GM12878 (cell line): ENCODE results near the gene RASAL2. TPM values are rescaled to one million over a fixed set of nuclear protein-coding genes. Genes with fewer than 3 reads are reported as not detected.

ENCODE experiments used
- ATAC-seq: fragments of 200-7000 bp; cut with Tn5 transposase; 3 replicates; pipeline ENCODE4 v1.9.1; 2020; ENCODE audit warnings: mild to moderate bottlenecking, moderate library complexity
- Bru-seq: library from RNA; stranded (reverse); fragments of 400-500 nt; gene quantifications from one replicate; lab custom pipeline; 2021; lab: Mats Ljungman, UMichigan
- BruChase-seq, 2 experiments: library from RNA; stranded (reverse); fragments of 400-500 nt; gene quantifications; one replicate each; lab custom pipeline; 2021; lab: Mats Ljungman, UMichigan
- BruUV-seq: library from RNA; stranded (reverse); fragments of 400-500 nt; replicated peaks from 2 replicates; lab custom pipeline; 2021; lab: Mats Ljungman, UMichigan
- CTCF ChIA-PET: fragments of 300-600 bp; sonication (Branson Sonifier 250); formaldehyde crosslinking; extraction: SDS; loops from one replicate; lab custom pipeline; 2021; ENCODE audit warnings: inconsistent platforms; lab: Yijun Ruan, JAX
- POLR2A ChIA-PET: fragments of 350-600 bp; formaldehyde crosslinking; extraction: SDS; loops from one replicate; lab custom pipeline; 2021; ENCODE audit warnings: inconsistent platforms; lab: Charles Lee
- RAD21 ChIA-PET: fragments of 300-600 bp; sonication (Branson Sonifier 250); formaldehyde crosslinking; loops from one replicate; lab custom pipeline; 2023; ENCODE audit warnings: antibody characterized with exemption; ENCODE audit not compliant: unreplicated experiment; lab: Charles Lee
- SMC1A ChIA-PET: fragments of 300-600 bp; sonication (Branson Sonifier 250); formaldehyde crosslinking; loops from one replicate; lab custom pipeline; 2023; ENCODE audit not compliant: unreplicated experiment, uncharacterized antibody; lab: Charles Lee
- DNase-seq: peaks from one replicate; pipeline ENCODE4 v3.0.0-alpha.2; 2011; ENCODE audit warnings: low read depth, low spot score
- FAIRE-seq: peaks from 3 replicates; lab custom pipeline; 2011; peaks lifted over from hg19 to GRCh38; lab: Jason Lieb, UNC
- H2AFZ ChIP-seq: 2 replicates; pipeline ENCODE4 v1.6.0; 2011; ENCODE audit warnings: low read depth, low read length, control low read depth; ENCODE audit not compliant: control insufficient read depth
- H3K27ac ChIP-seq: 2 replicates; pipeline ENCODE4 v1.5.1; 2011; ENCODE audit warnings: control low read depth; ENCODE audit not compliant: control insufficient read depth, insufficient read depth
- H3K27me3 ChIP-seq, 2 experiments: replicated peaks in 1 of 2; 2 replicates each; pipeline versions ENCODE4 v1.6.0 to v1.6.1; 2011; ENCODE audit warnings: low read length in 1 of 2; ENCODE audit not compliant: control insufficient read depth in 2 of 2, insufficient read depth in 2 of 2
- H3K36me3 ChIP-seq, 2 experiments: 2 replicates each; pipeline ENCODE4 v1.5.1; 2011; ENCODE audit warnings: low read length in 1 of 2; ENCODE audit not compliant: control insufficient read depth in 2 of 2, insufficient read depth in 2 of 2
- H3K4me1 ChIP-seq: 2 replicates; pipeline ENCODE4 v1.6.1; 2011; ENCODE audit warnings: mild to moderate bottlenecking, low read length, moderate library complexity, mixed read lengths; ENCODE audit not compliant: control insufficient read depth, insufficient read depth
- H3K4me2 ChIP-seq: 2 replicates; pipeline ENCODE4 v1.6.0; 2011; ENCODE audit warnings: control low read depth; ENCODE audit not compliant: control insufficient read depth, insufficient read depth
- H3K4me3 ChIP-seq: fragments of 200-600 bp; sonication (generic); 2 replicates; pipeline ENCODE4 v1.5.1; 2016
- H3K79me2 ChIP-seq: 2 replicates; pipeline ENCODE4 v1.6.0; 2011; ENCODE audit warnings: low read length; ENCODE audit not compliant: control insufficient read depth, insufficient read depth
- H3K9ac ChIP-seq: 2 replicates; pipeline ENCODE4 v1.8.0; 2011; ENCODE audit warnings: low read length, control low read depth, mixed read lengths; ENCODE audit not compliant: control insufficient read depth, insufficient read depth
- H3K9me3 ChIP-seq: replicated peaks from 3 replicates; pipeline ENCODE4 v1.5.1; 2011; ENCODE audit warnings: mild to moderate bottlenecking, low read length; ENCODE audit not compliant: control insufficient read depth, insufficient read depth
- H4K20me1 ChIP-seq: 2 replicates; pipeline ENCODE4 v1.6.0; 2011; ENCODE audit not compliant: control insufficient read depth, insufficient read depth
- CUX1 ChIP-seq: IDR thresholded peaks from 2 replicates; pipeline ENCODE4 v1.6.1; 2012; ENCODE audit warnings: improper control_type of control experiment, low read depth, low read length; ENCODE audit not compliant: insufficient replicate concordance
- IKZF1 ChIP-seq: fragments of 450-650 bp; conservative IDR thresholded peaks from 2 replicates; pipeline ENCODE4 v1.6.1; 2017; ENCODE audit warnings: antibody characterized with exemption, mild to moderate bottlenecking
- NBN ChIP-seq: fragments of 450-650 bp; IDR thresholded peaks from 2 replicates; pipeline ENCODE4 v1.6.1; 2016
- NFYA ChIP-seq: IDR thresholded peaks from 2 replicates; pipeline ENCODE4 v1.6.1; 2011; ENCODE audit warnings: low read depth, mild to moderate bottlenecking, low read length, improper control_type of control experiment, borderline replicate concordance
- PKNOX1 ChIP-seq: fragments of 450-650 bp; IDR thresholded peaks from 2 replicates; pipeline ENCODE4 v1.6.1; 2016; ENCODE audit warnings: mild to moderate bottlenecking
- SUZ12 ChIP-seq: fragments of 200-600 bp; sonication (generic); IDR thresholded peaks from one replicate; pipeline ENCODE4 v1.6.1; 2018; ENCODE audit warnings: antibody characterized with exemption, mild to moderate bottlenecking; ENCODE audit not compliant: unreplicated experiment
- ZNF687 ChIP-seq: fragments of 450-650 bp; IDR thresholded peaks from 2 replicates; pipeline ENCODE4 v1.6.1; 2017; ENCODE audit warnings: mild to moderate bottlenecking, moderate library complexity
- WGBS: methylation state at CpG from one replicate; pipeline ENCODE4 v1.1.6; 2016; ENCODE audit warnings: low lambda C conversion rate; ENCODE audit not compliant: insufficient replicate concordance, insufficient coverage; ENCODE audit errors: missing lambda C conversion rate; 5-methylcytosine and 5-hydroxymethylcytosine counted together
- in situ Hi-C: fragments of 300-500 bp; cut with MboI; formaldehyde crosslinking; loops from 9 replicates; pipeline ENCODE4 v1.14.3; 2018; ENCODE audit warnings: mixed read lengths
- intact Hi-C: fragments of 100-400 bp; cut with micrococcal nuclease; formaldehyde crosslinking; loops from one replicate; pipeline ENCODE4 v1.14.2; 2022; ENCODE audit not compliant: unreplicated experiment
- long read RNA-seq, 2 experiments: library from polyadenylated mRNA; unstranded; transcript quantifications; one replicate each; pipeline ENCODE4 v2.0.0, GENCODE V29; 2019 to 2020
- polyA minus RNA-seq, 3 experiments: library from RNA; depleted of rRNA, polyadenylated mRNA; stranded (reverse); fragments of >200 nt; gene quantifications; 2 replicates each; pipeline ENCODE4 v1.2.3, GENCODE V29; 2011
- polyA plus RNA-seq, 11 experiments: library from polyadenylated mRNA; depleted of rRNA in 4 of 11; unstranded in 6 of 11; stranded (reverse) in 5 of 11; fragments of >200 nt; fragmentation: Nextera tagmentation in 4 of 11; fragmentation: Illumina TruSeq in 1 of 11; extraction: Ambion mirVana in 4 of 11; extraction: Trizol in 1 of 11; gene quantifications; 1 replicate in 1 of 11; 2 replicates in 10 of 11; pipeline versions ENCODE4 v1.2.1 to v1.2.3, GENCODE V29; 2011 to 2016; ENCODE audit warnings: inconsistent platforms in 2 of 11, missing spikeins in 2 of 11, low read depth in 1 of 11
- total RNA-seq, 4 experiments: library from RNA; depleted of rRNA in 3 of 4; stranded (reverse); fragments of >200 nt in 3 of 4; fragmentation: Illumina TruSeq in 1 of 4; extraction: Trizol in 1 of 4; gene quantifications; 2 replicates each; pipeline versions ENCODE4 v1.2.1 to v1.2.3, GENCODE V29; 2013 to 2021

The RASAL2 gene
- total RNA-seq (2013; cell fraction: nucleolus; rRNA removed), result 34.4 and 37.5 TPM in 2 replicates
- total RNA-seq (2014; rRNA removed) (0.45 and 0.54 TPM in 2 replicates), total RNA-seq (2014; rRNA removed; fragmentation: Illumina TruSeq; extraction: Trizol) (0.13 and 0.14 TPM in 2 replicates), total RNA-seq (2021) (0.21 and 0.61 TPM in 2 replicates), polyA plus RNA-seq (2011; rRNA removed) (6.9 and 7.5 TPM in 2 replicates), polyA plus RNA-seq (2014; fragmentation: Illumina TruSeq; extraction: Trizol) (0.16 and 0.21 TPM in 2 replicates), polyA plus RNA-seq (2014; fragmentation: Nextera tagmentation; extraction: Ambion mirVana) (under 1 TPM; 0.02 to 0.05 TPM), polyA plus RNA-seq (2014; rRNA removed) (0.11 and 0.17 TPM in 2 replicates), polyA plus RNA-seq (2016; fragmentation: Nextera tagmentation; extraction: Ambion mirVana) (under 1 TPM in 1 of 2 experiments, not detected in 1; 0.08 TPM), polyA minus RNA-seq (2011; rRNA and poly(A)+ RNA removed) (16.6 and 21.6 TPM in 2 replicates), Bru-seq, nascent RNA (percentile 32 among the genes with signal in this experiment), BruChase-seq, experiment 1, labeled RNA remaining after a 6-hour chase (percentile 30 among the genes with signal in this experiment), BruChase-seq, experiment 2, labeled RNA remaining after a 2-hour chase (percentile 37 among the genes with signal in this experiment)
- 0.20 TPM for polyA plus RNA-seq (2011; ENCODE audit: low read depth)
- polyA plus RNA-seq (2011; cell fraction: cytosol; rRNA removed), result 5.8 and 6.3 TPM in 2 replicates
- 15.5 and 17.4 TPM in 2 replicates for polyA plus RNA-seq (2011; cell fraction: nucleus; rRNA removed)
- 0.04 and 0.06 TPM in 2 replicates for polyA plus RNA-seq (2012)
- 4.5 and 5.4 TPM in 2 replicates for polyA minus RNA-seq (2011; cell fraction: cytosol; rRNA and poly(A)+ RNA removed)
- 13.9 and 28.9 TPM in 2 replicates for polyA minus RNA-seq (2011; cell fraction: nucleus; rRNA and poly(A)+ RNA removed)
- long read RNA-seq, experiment 1, result 0 reads
- long read RNA-seq, experiment 2, result 0 reads

GRCh38 chr1:178093951-178094738, at the start of gene RASAL2:
Gene RASAL2, plus strand, starts transcription at chr1:178094104. Its CDS starts 389 bp downstream, at chr1:178094493.
- no TSS peak for BruUV-seq
- DNase-seq (no peak), FAIRE-seq (no peak), ATAC-seq (peak; percentile 74)
- ChIA-PET POLR2A (no interaction called here), SMC1A (interaction anchor here (0.8 to 2.5 kb wide), 4 partner anchors 28 to 62 kb away, joined by 3 to 9 read pairs (median 4); no protein-coding TSS in a partner anchor), CTCF (interaction anchor here (0.8 to 1.6 kb wide), 4 partner anchors 16 to 62 kb away, joined by 3 to 8 read pairs (median 4); no protein-coding TSS in a partner anchor), RAD21 (interaction anchor here (1.0 to 1.6 kb wide), 3 partner anchors 27 to 94 kb away, joined by 3 to 7 read pairs (median 5); no protein-coding TSS in a partner anchor)
- H4K20me1 ChIP-seq, result no peaks in the 10 kb centered on the region
- H3K27me3 ChIP-seq, result peaks cover 2 to 14% of the 10 kb centered on the region in 2 experiments
- H3K4me1 ChIP-seq, result no peaks in the 10 kb centered on the region
- H3K4me2 ChIP-seq, result peak within 1 kb of the TSS; percentile 89
- no peak within 1 kb of the TSS for H3K27ac ChIP-seq
- intact Hi-C loops (no loop called here), in situ Hi-C loops (no loop called here)
- no peak within 1 kb of the TSS for H3K9ac ChIP-seq
- WGBS, result 4% methylated on average over 46 of the region's 82 CpGs
- H2AFZ ChIP-seq, result peak within 1 kb of the TSS; percentile 76
- no peaks in the 10 kb centered on the region for H3K79me2 ChIP-seq
- peak within 1 kb of the TSS; percentile 56 for H3K4me3 ChIP-seq
- H3K9me3 ChIP-seq, result no peaks in the 10 kb centered on the region
- H3K36me3 ChIP-seq, result no peaks in the 10 kb centered on the region
- TF ChIP-seq PKNOX1 (no peak), NFYA (no peak), NBN (no peak), CUX1 (no peak), IKZF1 (peak; percentile 2; the same call in 1 of the 2 replicates), SUZ12 (peak; percentile 65), ZNF687 (no peak)
